NCI-H446 treated with DMSO at 0.1 percent for 48 hours (cell line): Measurements from ENCODE around the gene SMIM21.

Experiments
- DNase-seq: peaks from one replicate; lab custom pipeline; 2025; lab: John Stamatoyannopoulos, UW

SMIM21 gene

GRCh38 chr18:75422341-75422910, 5.1 kb downstream of the SMIM21 start:
- DNase-seq = no peak

GRCh38 chr18:75421656-75422055, 5.8 kb downstream of the SMIM21 start:
- DNase-seq = no peak

GRCh38 chr18:75418293-75419005, 9.1 kb downstream of the SMIM21 start:
- DNase-seq = no peak

GRCh38 chr18:75410611-75411010, 16.9 kb downstream of the SMIM21 start:
- no peak for DNase-seq

GRCh38 chr18:75409806-75410205, 17.7 kb downstream of the SMIM21 start:
- DNase-seq = no peak

- DNase-seq = no peak
Observed at GRCh38 chr18:75408554-75409506, 18.7 kb downstream of the SMIM21 start.

- no peak for DNase-seq
Observed at GRCh38 chr18:75407468-75408437, 19.8 kb downstream of the SMIM21 start.

GRCh38 chr18:75406491-75407445, 20.7 kb downstream of the SMIM21 start:
- no peak for DNase-seq

GRCh38 chr18:75405351-75405750, 22.2 kb downstream of the SMIM21 start:
- DNase-seq = no peak

- DNase-seq = no peak
Observed at GRCh38 chr18:75400366-75400765, 27.1 kb downstream of the SMIM21 start.

GRCh38 chr18:75395137-75395536, 32.4 kb downstream of the SMIM21 start:
- DNase-seq = no peak

- DNase-seq = no peak
Observed at GRCh38 chr18:75393721-75394120, 33.8 kb downstream of the SMIM21 start.

GRCh38 chr18:75392226-75392578, 35.3 kb downstream of the SMIM21 start:
- no peak for DNase-seq

GRCh38 chr18:75391279-75392225, 36.0 kb downstream of the SMIM21 start:
- no peak for DNase-seq

GRCh38 chr18:75390854-75391253, 36.6 kb downstream of the SMIM21 start:
- no peak for DNase-seq

- no peak for DNase-seq
Observed at GRCh38 chr18:75384144-75384543, 43.4 kb downstream of the SMIM21 start.

GRCh38 chr18:75378376-75379315, 48.9 kb downstream of the SMIM21 start:
- no peak for DNase-seq

GRCh38 chr18:75377926-75378325, 49.6 kb downstream of the SMIM21 start:
- DNase-seq = no peak
